H1 (cell line): ENCODE data around the gene NUDT3. TPM values are rescaled to one million over a fixed set of nuclear protein-coding genes. Genes with fewer than 3 reads are reported as not detected.

Experiments used
- CTCF ChIA-PET: fragments of 300-600 bp; sonication (Branson Sonifier 250); formaldehyde crosslinking; loops from one replicate; lab custom pipeline; 2021; ENCODE audit not compliant: partially characterized antibody; lab: Charles Lee
- POLR2A ChIA-PET: fragments of 300-600 bp; sonication (Branson Sonifier 250); formaldehyde crosslinking; loops from one replicate; lab custom pipeline; 2021; ENCODE audit warnings: inconsistent platforms; ENCODE audit not compliant: partially characterized antibody; lab: Charles Lee
- DNase-seq, 2 experiments: peaks; one replicate each; pipeline versions ENCODE4 v3.0.0 to v3.0.0-alpha.2; 2010 to 2022; ENCODE audit warnings: low spot score in 2 of 2, low read depth in 1 of 2, mixed read lengths in 1 of 2
- FAIRE-seq: peaks from 2 replicates; lab custom pipeline; 2011; peaks lifted over from hg19 to GRCh38; lab: Jason Lieb, UNC
- H2AFZ ChIP-seq: 2 replicates; pipeline ENCODE4 v1.8.1; 2012; ENCODE audit warnings: low read length, inconsistent platforms
- H2AK5ac ChIP-seq: 2 replicates; pipeline ENCODE4 v1.6.1; 2013; ENCODE audit warnings: low read depth, low read length
- H2BK120ac ChIP-seq: replicated peaks from 2 replicates; pipeline ENCODE3; 2013; ENCODE audit warnings: low read depth, low read length, inconsistent platforms
- H2BK12ac ChIP-seq: 2 replicates; pipeline ENCODE4 v1.6.1; 2013; ENCODE audit warnings: low read depth, low read length
- H2BK15ac ChIP-seq: 2 replicates; pipeline ENCODE4 v1.6.1; 2013; ENCODE audit warnings: low read length
- H2BK20ac ChIP-seq: 2 replicates; pipeline ENCODE4 v1.6.1; 2013; ENCODE audit warnings: low read length
- H2BK5ac ChIP-seq: 2 replicates; pipeline ENCODE4 v1.6.1; 2013; ENCODE audit warnings: low read depth, low read length
- H3K14ac ChIP-seq: 2 replicates; pipeline ENCODE4 v1.6.1; 2013; ENCODE audit warnings: inconsistent platforms; ENCODE audit not compliant: insufficient read length
- H3K18ac ChIP-seq: 2 replicates; pipeline ENCODE4 v1.6.1; 2013; ENCODE audit warnings: low read length; ENCODE audit errors: extremely low read depth
- H3K23ac ChIP-seq: 2 replicates; pipeline ENCODE4 v1.6.1; 2013; ENCODE audit warnings: inconsistent platforms; ENCODE audit not compliant: insufficient read length
- H3K23me2 ChIP-seq: 2 replicates; pipeline ENCODE4 v1.6.1; 2013; ENCODE audit warnings: low read depth, low read length
- H3K27ac ChIP-seq: 2 replicates; pipeline ENCODE4 v1.6.1; 2011; ENCODE audit warnings: low read depth, low read length, inconsistent platforms
- H3K27me3 ChIP-seq, 4 experiments: replicated peaks in 1 of 4; 1 replicate in 1 of 4; 2 replicates in 3 of 4; pipeline versions ENCODE4 v1.6.1 to v1.8.1; 2011 to 2013; ENCODE audit warnings: low read length in 3 of 4, mild to moderate bottlenecking in 3 of 4, inconsistent platforms in 2 of 4, mixed read lengths in 2 of 4, moderate library complexity in 1 of 4; ENCODE audit not compliant: control insufficient read depth in 3 of 4, insufficient read depth in 3 of 4; ENCODE audit errors: extremely low read depth in 1 of 4
- H3K36me3 ChIP-seq, 4 experiments: 2 replicates each; pipeline versions ENCODE4 v1.6.1 to v1.8.1; 2011 to 2013; ENCODE audit warnings: mild to moderate bottlenecking in 4 of 4, low read length in 3 of 4, moderate library complexity in 2 of 4, control low read depth in 1 of 4, inconsistent platforms in 1 of 4; ENCODE audit not compliant: insufficient read depth in 4 of 4, control insufficient read depth in 2 of 4
- H3K4ac ChIP-seq: replicated peaks from 2 replicates; pipeline ENCODE3; 2013; ENCODE audit warnings: low read length, low read depth, mixed read lengths, inconsistent platforms; ENCODE audit not compliant: insufficient read length
- H3K4me1 ChIP-seq, 4 experiments: replicated peaks in 1 of 4; 1 replicate in 1 of 4; 2 replicates in 3 of 4; pipeline versions ENCODE4 v1.6.1 to v1.8.1; 2011 to 2013; ENCODE audit warnings: low read length in 3 of 4, inconsistent platforms in 2 of 4, mixed read lengths in 1 of 4; ENCODE audit not compliant: insufficient read depth in 4 of 4, control insufficient read depth in 3 of 4
- H3K4me2 ChIP-seq, 2 experiments: 2 replicates each; pipeline versions ENCODE4 v1.6.1 to v1.8.1; 2011 to 2013; ENCODE audit warnings: low read depth in 2 of 2, low read length in 2 of 2, control low read depth in 1 of 2, inconsistent platforms in 1 of 2, mild to moderate bottlenecking in 1 of 2; ENCODE audit not compliant: insufficient read depth in 1 of 2
- H3K4me3 ChIP-seq, 4 experiments: fragments of 200-600, 300-600 bp in 1 of 4; sonication (generic), shearing (Covaris generic), sonication (Bioruptor Twin) in 1 of 4; 2 replicates each; pipeline versions ENCODE4 v1.5.1 to v1.8.1; 2011 to 2016; ENCODE audit warnings: low read length in 4 of 4, low read depth in 3 of 4, control low read depth in 2 of 4, inconsistent platforms in 2 of 4, mild to moderate bottlenecking in 2 of 4, mixed read lengths in 1 of 4, moderate library complexity in 1 of 4; ENCODE audit not compliant: insufficient read depth in 2 of 4; ENCODE audit errors: extremely low read depth in 1 of 4
- H3K56ac ChIP-seq: replicated peaks from 2 replicates; pipeline ENCODE3; 2013; ENCODE audit warnings: low read depth, mild to moderate bottlenecking, mixed read lengths, low read length, inconsistent platforms; ENCODE audit not compliant: insufficient read length
- H3K79me1 ChIP-seq: 2 replicates; pipeline ENCODE4 v1.6.1; 2013; ENCODE audit warnings: low read depth, low read length, control low read depth
- H3K79me2 ChIP-seq, 2 experiments: 2 replicates each; pipeline versions ENCODE4 v1.6.1 to v1.8.1; 2012 to 2013; ENCODE audit warnings: low read length in 2 of 2, mild to moderate bottlenecking in 2 of 2, inconsistent platforms in 1 of 2; ENCODE audit not compliant: insufficient read depth in 2 of 2, control insufficient read depth in 1 of 2
- H3K9ac ChIP-seq, 4 experiments: replicated peaks in 1 of 4; 1 replicate in 1 of 4; 2 replicates in 3 of 4; pipeline versions ENCODE4 v1.6.1 to v1.8.1; 2011 to 2013; ENCODE audit warnings: low read depth in 3 of 4, low read length in 3 of 4, control low read depth in 2 of 4, mild to moderate bottlenecking in 2 of 4, moderate library complexity in 2 of 4, inconsistent platforms in 1 of 4; ENCODE audit errors: extremely low read depth in 1 of 4
- H3K9me3 ChIP-seq, 2 experiments: 2 replicates each; pipeline versions ENCODE4 v1.6.1 to v1.8.1; 2012 to 2013; ENCODE audit warnings: mild to moderate bottlenecking in 2 of 2, moderate library complexity in 2 of 2, control low read depth in 1 of 2, inconsistent platforms in 1 of 2, low read depth in 1 of 2, low read length in 1 of 2, mixed read lengths in 1 of 2; ENCODE audit not compliant: insufficient read depth in 2 of 2
- H4K20me1 ChIP-seq, 2 experiments: replicated peaks in 1 of 2; 2 replicates each; pipeline versions ENCODE3 to v1.8.1; 2011 to 2013; ENCODE audit warnings: inconsistent platforms in 2 of 2, low read length in 2 of 2, mild to moderate bottlenecking in 1 of 2; ENCODE audit not compliant: insufficient read depth in 2 of 2, control insufficient read depth in 1 of 2
- H4K5ac ChIP-seq: 2 replicates; pipeline ENCODE4 v1.6.1; 2013; ENCODE audit warnings: low read length, low read depth, mixed read lengths, inconsistent platforms; ENCODE audit not compliant: insufficient read length
- H4K8ac ChIP-seq: 2 replicates; pipeline ENCODE4 v1.8.0; 2013; ENCODE audit warnings: mild to moderate bottlenecking, moderate library complexity, low read length, inconsistent platforms; ENCODE audit not compliant: insufficient read depth; ENCODE audit errors: extremely low read depth
- H4K91ac ChIP-seq: replicated peaks from 2 replicates; pipeline ENCODE3; 2013; ENCODE audit warnings: low read length, mixed read lengths, inconsistent platforms; ENCODE audit not compliant: insufficient read length
- CBX5 ChIP-seq: fragments of 300-800, 300-1000 bp; sonication (generic); IDR thresholded peaks from 2 replicates; pipeline ENCODE4 v1.7.1; 2016; ENCODE audit warnings: antibody characterized with exemption, low read length, low read depth
- CBX8 ChIP-seq: fragments of 300-800, 300-1000 bp; sonication (generic); IDR thresholded peaks from 2 replicates; pipeline ENCODE4 v1.7.1; 2016; ENCODE audit warnings: low read depth, low read length, borderline replicate concordance
- EP300 ChIP-seq, 2 experiments: IDR thresholded peaks; 1 replicate in 1 of 2; 2 replicates in 1 of 2; pipeline ENCODE4 v1.6.1; 2011 to 2012; ENCODE audit warnings: low read depth in 2 of 2, low read length in 2 of 2, mild to moderate bottlenecking in 2 of 2, borderline replicate concordance in 1 of 2, inconsistent platforms in 1 of 2, moderate library complexity in 1 of 2
- EZH2 ChIP-seq: fragments of 200-600 bp; sonication (generic); IDR thresholded peaks from 2 replicates; pipeline ENCODE4 v1.7.1; 2012; ENCODE audit warnings: low read depth, mild to moderate bottlenecking, moderate library complexity, low read length, inconsistent platforms; ENCODE audit not compliant: severe bottlenecking
- FOSL1 ChIP-seq: IDR thresholded peaks from 2 replicates; pipeline ENCODE4 v1.6.1; 2011; ENCODE audit warnings: mild to moderate bottlenecking, low read depth, low read length, moderate library complexity; ENCODE audit not compliant: insufficient read depth
- HDAC6 ChIP-seq: IDR thresholded peaks from one replicate; pipeline ENCODE4 v1.7.1; 2012; ENCODE audit warnings: low read depth, mild to moderate bottlenecking, inconsistent platforms, low read length, moderate library complexity
- JUND ChIP-seq: IDR thresholded peaks from 2 replicates; pipeline ENCODE4 v1.6.1; 2011; ENCODE audit warnings: mild to moderate bottlenecking, improper control_type of control experiment, low read length
- POU5F1 ChIP-seq: IDR thresholded peaks from 2 replicates; pipeline ENCODE4 v1.6.1; 2011; ENCODE audit warnings: low read depth, mild to moderate bottlenecking, low read length, moderate library complexity
- RBBP5 ChIP-seq: IDR thresholded peaks from 2 replicates; pipeline ENCODE4 v1.7.1; 2012; ENCODE audit warnings: low read depth, mild to moderate bottlenecking, inconsistent platforms, low read length, moderate library complexity, borderline replicate concordance
- RFX5 ChIP-seq: IDR thresholded peaks from 2 replicates; pipeline ENCODE4 v1.6.1; 2011; ENCODE audit warnings: low read depth, low read length, improper control_type of control experiment, borderline replicate concordance
- RXRA ChIP-seq: IDR thresholded peaks from 2 replicates; pipeline ENCODE4 v1.6.1; 2011; ENCODE audit warnings: low read depth, mild to moderate bottlenecking, low read length, moderate library complexity; ENCODE audit not compliant: insufficient read depth
- SAP30 ChIP-seq: fragments of 300-600 bp; sonication (generic); IDR thresholded peaks from 2 replicates; pipeline ENCODE4 v1.7.1; 2012; ENCODE audit warnings: low read length, moderate library complexity, mild to moderate bottlenecking, inconsistent platforms; ENCODE audit not compliant: insufficient read depth, insufficient replicate concordance
- SRF ChIP-seq: IDR thresholded peaks from 2 replicates; pipeline ENCODE4 v1.6.1; 2011; ENCODE audit warnings: mild to moderate bottlenecking, low read depth, low read length, moderate library complexity
- ZNF274 ChIP-seq: IDR thresholded peaks from 2 replicates; pipeline ENCODE4 v1.7.0; 2012; ENCODE audit warnings: low read length, borderline replicate concordance; ENCODE audit errors: extremely low read depth
- WGBS, 2 experiments: shearing (Covaris generic) in 1 of 2; methylation state at CpG; one replicate each; pipeline versions ENCODE4 v1.1.6 to v1.1.7; 2013 to 2015; ENCODE audit warnings: low lambda C conversion rate in 2 of 2, mixed read lengths in 2 of 2, inconsistent platforms in 1 of 2, low coverage in 1 of 2, missing lambda C conversion rate in 1 of 2; ENCODE audit not compliant: insufficient replicate concordance in 2 of 2, insufficient coverage in 1 of 2, insufficient read length in 1 of 2; ENCODE audit errors: extremely low coverage in 1 of 2, missing lambda C conversion rate in 1 of 2; 5-methylcytosine and 5-hydroxymethylcytosine counted together
- polyA plus RNA-seq, 7 experiments: library from polyadenylated mRNA; depleted of rRNA in 3 of 7; stranded (reverse) in 5 of 7; unstranded in 2 of 7; fragments of >200 nt in 5 of 7; fragments of 200-250 nt in 2 of 7; gene quantifications; 1 replicate in 5 of 7; 2 replicates in 1 of 7; 4 replicates in 1 of 7; pipeline versions ENCODE4 v1.2.1 to v1.2.3, GENCODE V29; 2011 to 2013; ENCODE audit warnings: missing spikeins in 2 of 7, mixed read lengths in 2 of 7
- total RNA-seq: library from RNA; stranded (reverse); fragmentation: NEBNext Ultra II Directional; extraction: Animal tissue kit (Norgen Biotek cat#: 25700); gene quantifications from 2 replicates; pipeline ENCODE4 v1.2.1, GENCODE V29; 2021

The NUDT3 gene
- total and polyA plus RNA-seq, 2 of the 8 experiments (the other 6 are each of a cell fraction or from before 2014, with no cell fraction given): 14.1 to 36.9 TPM

- POLR2A ChIA-PET: interaction anchor here (0.5 to 2.0 kb wide), 3 partner anchors 29 to 147 kb away, joined by 3 to 5 read pairs (median 3); partner anchors contain the start of gene RPS10
- TF ChIP-seq RBBP5: no peak
- TF ChIP-seq JUND: no peak
- no peak for TF ChIP-seq RXRA
- no peak for TF ChIP-seq SRF
- TF ChIP-seq EZH2: no peak
- no peak for TF ChIP-seq FOSL1
- no peak for TF ChIP-seq ZNF274
- TF ChIP-seq SAP30: no peak
- TF ChIP-seq CBX5: no peak
- no peak for TF ChIP-seq CBX8
- no peak for TF ChIP-seq POU5F1
- no peak for TF ChIP-seq EP300 (IDR thresholded peaks at IDR 0.05; ENCODE audit: borderline replicate concordance in 1 of 2, low read depth in 2 of 2, low read length in 2 of 2)
- no peak for TF ChIP-seq RFX5
- no peak for TF ChIP-seq HDAC6
These were observed 113.6 kb downstream of the NUDT3 start for GRCh38 chr6:34278833-34279232.

More at GRCh38 chr6:34278833-34279232, 113.6 kb downstream of the NUDT3 start:
- DNase-seq (no peak), FAIRE-seq (no peak)
- CTCF ChIA-PET: interaction anchor here (1.2 to 2.9 kb wide), 2 partner anchors 83 to 301 kb away, joined by 3 to 7 read pairs; no protein-coding TSS in a partner anchor
- Histone ChIP-seq H3K4me3 (no peak overlapping the region), H3K9me3 (no peaks in the 10 kb centered on the region), H3K27ac (no peak overlapping the region), H3K4me1 (no peaks in the 10 kb centered on the region), H4K91ac (no peak overlapping the region), H3K14ac (no peak overlapping the region), H3K23me2 (no peaks in the 10 kb centered on the region), H3K27me3 (no peaks in the 10 kb centered on the region), H4K8ac (no peak overlapping the region), H3K36me3 (no peaks in the 10 kb centered on the region), H4K5ac (no peak overlapping the region), H3K79me2 (no peaks in the 10 kb centered on the region), H3K79me1 (no peaks in the 10 kb centered on the region), H2AK5ac (no peak overlapping the region), H2BK20ac (no peak overlapping the region), H3K23ac (no peak overlapping the region), H3K9ac (no peak overlapping the region), H2BK15ac (no peak overlapping the region), H3K18ac (no peak overlapping the region), H3K4me2 (no peak overlapping the region), H3K4ac (no peak overlapping the region), H4K20me1 (no peaks in the 10 kb centered on the region), H2BK5ac (no peak overlapping the region), H2BK12ac (no peak overlapping the region), H3K56ac (no peak overlapping the region), H2AFZ (no peak overlapping the region), H2BK120ac (no peak overlapping the region)
- 94% methylated on average over 5 of the region's 5 CpGs; no CpG with 5 or more reads in 1 of the 2 experiments for whole genome bisulfite sequencing, 2 experiments
